HUDEP-2 (cell line): ENCODE data around the gene OR2W3.

Source experiments
- DNase-seq, 76 experiments: peaks; one replicate each; lab custom pipeline; 2025; ENCODE audit not compliant: unreplicated experiment in 76 of 76; lab: John Stamatoyannopoulos, UW

The OR2W3 gene

DNA sequence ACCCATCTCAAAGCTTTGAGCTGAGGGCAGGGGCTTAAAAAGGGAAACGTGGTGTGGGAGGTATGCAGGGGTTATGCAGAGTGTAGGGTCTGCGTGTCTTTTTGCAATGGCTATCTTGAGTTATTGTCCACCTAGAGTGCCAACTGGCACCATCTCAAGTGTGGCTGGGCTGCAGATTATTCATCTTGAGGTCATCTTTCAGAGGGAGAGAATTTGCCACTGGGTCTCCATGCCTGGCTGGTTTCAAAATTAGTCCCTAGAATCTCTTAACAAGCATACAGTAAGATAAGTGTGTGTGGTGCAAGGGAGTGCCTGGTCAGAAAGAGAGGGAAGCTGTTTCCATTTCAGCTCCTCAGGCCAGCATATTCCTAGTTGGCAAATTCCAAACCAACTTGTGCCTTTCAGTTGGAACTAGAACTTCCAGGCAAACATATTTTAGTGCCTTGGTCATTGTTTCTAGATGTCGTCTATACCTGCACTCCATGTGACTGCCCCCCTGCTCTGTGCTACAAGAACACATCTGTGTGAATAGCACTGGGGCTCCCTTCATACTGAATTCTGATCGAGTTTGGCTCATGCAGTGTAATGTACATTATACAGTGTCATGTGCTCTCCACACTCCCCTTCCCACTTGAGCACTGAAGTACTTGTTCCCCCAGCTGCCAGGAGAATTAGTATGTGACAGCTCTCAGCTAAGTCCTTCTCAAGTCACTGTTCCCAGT, 19.7 kb downstream of the OR2W3 start:
- peak in 12 of 76 experiments; percentile 2 to 43 (median 16) for DNase-seq

GRCh38 chr1:247919952-247920351, 24.6 kb downstream of the OR2W3 start, which contains the start of gene OR2T8:
TSS of gene OR2T8 (plus strand) at chr1:247920252. CDS start at chr1:247921018, 766 bp downstream.
- no peak for DNase-seq

DNA sequence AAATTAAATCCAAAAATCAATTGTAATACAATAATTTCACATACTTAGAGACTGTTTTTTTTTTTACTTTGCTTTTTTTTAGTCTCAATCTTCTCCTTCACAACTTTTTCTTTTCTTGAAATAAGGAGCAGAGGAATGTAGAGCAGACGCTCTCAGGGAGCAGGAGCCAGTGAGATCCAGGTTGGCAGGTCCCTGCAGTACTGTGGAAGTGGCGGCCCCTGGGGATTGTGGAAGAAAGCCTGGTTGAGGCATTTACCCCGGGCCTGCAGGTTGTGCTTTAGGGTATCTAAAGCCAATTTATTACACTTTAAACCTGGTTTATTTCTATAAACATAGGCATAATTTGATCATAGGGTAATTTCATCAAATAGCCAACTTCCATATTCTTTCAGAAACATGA, 28.6 kb downstream of the OR2W3 start:
- DNase-seq, result no peak

GRCh38 chr1:247924868-247925267, 29.5 kb downstream of the OR2W3 start, which contains the start of gene OR2AJ1:
TSS of gene OR2AJ1 (plus strand) at chr1:247924889. CDS start at chr1:247933769, 8,880 bp downstream.
- DNase-seq, result no peak

GRCh38 chr1:247933989-247934388, 38.6 kb downstream of the OR2W3 start:
- DNase-seq, result no peak

- no peak for DNase-seq
Measured at GRCh38 chr1:247935781-247936180, 40.4 kb downstream of the OR2W3 start.

DNA sequence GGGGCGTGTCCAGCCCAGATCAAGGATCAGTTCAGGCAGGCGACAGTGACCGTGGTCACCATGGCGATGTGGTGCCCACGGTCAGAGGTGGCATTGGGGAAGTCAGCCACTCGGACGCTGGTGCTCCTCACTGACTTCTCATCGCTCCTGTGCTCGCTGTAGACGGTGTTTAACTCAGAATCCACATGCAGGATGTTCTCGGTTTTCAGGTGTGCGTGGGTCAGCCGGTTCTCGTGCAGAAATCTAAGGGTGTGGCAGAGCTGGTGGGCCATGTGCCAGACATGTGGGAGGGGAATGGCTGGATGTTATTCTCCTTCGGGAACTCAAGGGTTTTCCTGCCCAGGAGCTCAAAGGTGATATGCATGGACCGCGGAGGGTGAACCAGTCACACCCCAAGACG, 41.0 kb downstream of the OR2W3 start:
- no peak for DNase-seq

DNA sequence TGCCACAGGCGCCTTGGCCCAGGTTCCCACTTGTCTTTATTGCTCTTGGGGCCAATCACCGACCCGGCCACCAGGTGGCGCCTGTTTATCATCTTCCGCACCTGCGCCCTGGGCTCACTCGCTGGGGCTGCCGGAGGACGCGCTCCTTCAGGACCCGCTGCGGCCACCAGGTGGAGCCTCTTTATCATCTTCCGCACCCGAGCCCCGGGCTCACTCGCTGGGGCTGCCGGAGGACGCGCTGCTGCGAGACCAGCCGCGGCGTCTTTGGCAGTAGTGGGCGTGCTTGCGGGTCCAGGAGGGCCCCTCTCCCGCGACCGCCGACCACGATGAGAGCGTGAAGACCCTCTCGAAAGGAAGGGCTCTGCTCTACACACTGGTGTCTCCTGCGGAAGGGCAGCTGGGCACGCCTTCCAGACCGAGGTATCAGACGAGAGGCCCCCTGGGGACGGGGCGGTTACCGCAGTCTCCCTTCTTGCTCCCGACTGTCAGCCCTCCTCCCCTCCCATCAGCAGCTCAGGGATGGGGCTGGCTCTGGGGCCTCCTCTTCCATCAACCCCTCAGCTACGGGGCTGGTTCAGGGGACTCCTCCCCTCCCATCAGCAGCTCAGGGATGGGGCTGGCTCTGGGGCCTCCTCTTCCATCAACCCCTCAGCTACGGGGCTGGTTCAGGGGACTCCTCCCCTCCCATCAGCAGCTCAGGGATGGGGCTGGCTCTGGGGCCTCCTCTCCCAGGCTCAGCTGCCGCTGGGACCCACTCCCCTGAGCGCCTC, 41.8 kb downstream of the OR2W3 start:
- DNase-seq, result peak; percentile 16 to 98 (median 92)

DNA sequence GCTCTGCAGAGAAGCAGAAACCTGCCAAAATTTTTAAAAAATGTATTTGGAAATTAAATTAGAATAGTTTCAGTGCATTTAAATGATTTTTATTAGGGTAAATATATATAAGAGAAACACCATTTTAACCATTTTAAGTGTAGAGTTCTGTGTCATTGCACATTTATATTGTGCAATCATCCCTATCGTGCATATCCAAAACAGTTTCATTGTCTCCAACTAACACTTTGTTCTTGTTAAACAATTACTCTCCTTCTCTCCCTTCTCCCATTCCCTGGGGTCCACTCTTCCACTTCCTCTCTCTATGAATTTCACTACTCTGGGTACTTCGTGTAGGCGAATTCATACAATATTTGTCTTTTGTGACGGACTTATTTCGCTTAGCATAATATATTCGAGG, 47.2 kb downstream of the OR2W3 start:
- DNase-seq, result no peak
